Epithelial cell of esophagus (primary cell): ENCODE results near the gene EXOC7.
A peak's percentile ranks its signal among the peaks of the same experiment; 100 is the strongest.

Experiments used
- DNase-seq: peaks from one replicate; pipeline ENCODE4 v3.0.0; 2010; ENCODE audit warnings: low read depth
- H3K4me3 ChIP-seq: 2 replicates; pipeline ENCODE4 v1.5.1; 2011; ENCODE audit warnings: mild to moderate bottlenecking, low read length, control low read depth
- CTCF ChIP-seq: IDR thresholded peaks from 2 replicates; pipeline ENCODE4 v1.5.1; 2011; ENCODE audit warnings: low read depth, mild to moderate bottlenecking, low read length, control low read depth, inconsistent platforms; ENCODE audit not compliant: insufficient read depth; ENCODE audit errors: missing control alignments

EXOC7 gene

DNA sequence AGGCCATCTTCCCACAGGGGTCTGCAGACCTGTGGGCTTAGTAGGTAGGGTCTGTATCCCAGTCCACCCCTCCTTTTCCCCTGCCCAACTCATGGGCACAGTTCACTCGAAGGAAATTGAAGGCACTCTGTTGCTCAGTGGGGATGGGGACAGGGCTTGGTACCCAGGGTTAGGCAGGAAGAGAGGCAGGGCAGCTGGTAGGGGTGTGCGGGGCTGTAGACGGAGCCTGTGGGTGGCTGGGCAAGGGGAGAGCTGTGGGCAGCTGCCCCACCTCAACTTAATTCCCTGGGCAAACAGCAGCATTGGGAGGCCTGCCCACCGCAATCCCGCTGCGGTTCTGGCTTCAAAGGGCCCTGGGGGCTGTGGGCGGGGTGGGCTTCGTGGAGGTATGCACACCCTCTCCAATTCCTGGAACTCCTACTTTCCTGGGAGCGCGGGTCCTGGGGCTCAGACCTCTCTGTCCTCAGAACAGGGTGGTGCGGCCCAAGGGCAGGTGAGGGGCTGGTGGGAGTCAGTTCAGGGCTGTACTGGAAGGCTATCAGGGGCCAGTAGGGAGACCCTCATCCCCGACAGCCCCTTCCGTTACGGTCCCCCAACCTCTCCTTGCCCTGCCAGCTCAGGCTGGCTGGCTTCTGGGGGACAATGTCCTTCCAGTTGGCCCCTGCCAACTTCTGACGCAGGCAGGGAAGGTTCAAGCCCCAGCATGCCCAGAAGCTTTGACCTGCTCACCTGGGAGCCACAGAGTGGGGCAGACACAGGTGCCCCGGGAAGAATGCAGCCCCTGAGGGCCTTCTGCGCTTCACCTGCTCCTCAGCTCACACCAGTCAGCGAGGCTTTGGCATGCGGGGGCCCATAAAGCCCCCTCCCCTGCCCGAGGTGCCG, 28.3 kb upstream of the EXOC7 start:
- peak; percentile 43 for DNase-seq
- no peak overlapping the region for H3K4me3 ChIP-seq
- no peak for TF ChIP-seq CTCF

- no peak overlapping the region for H3K4me3 ChIP-seq
- DNase-seq: no peak
- TF ChIP-seq CTCF: no peak
These were observed 27.6 kb upstream of the EXOC7 start for GRCh38 chr17:76131051-76131691.

- no peak for TF ChIP-seq CTCF
- DNase-seq: no peak
- no peak overlapping the region for H3K4me3 ChIP-seq
These were observed 26.9 kb upstream of the EXOC7 start for GRCh38 chr17:76130473-76130872.

DNA sequence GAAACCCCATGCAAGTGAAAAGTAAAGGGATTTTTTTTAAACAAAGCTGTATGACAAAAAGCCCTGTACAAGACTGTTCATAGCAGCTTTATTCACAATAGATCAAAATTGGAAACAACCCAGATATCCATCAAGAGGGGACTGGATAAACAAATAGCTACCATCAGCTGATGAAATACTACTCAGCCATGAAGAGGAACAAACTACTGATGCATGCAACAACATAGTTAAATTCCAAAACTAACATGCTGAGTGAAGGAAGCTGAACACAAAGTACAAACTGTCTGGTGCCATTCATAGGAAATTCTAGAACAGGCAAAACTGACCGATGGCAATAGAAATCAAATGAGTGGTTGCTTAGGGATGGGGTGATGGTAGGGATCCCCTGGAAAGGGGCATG, 22.3 kb upstream of the EXOC7 start:
- H3K4me3 ChIP-seq: no peak overlapping the region
- DNase-seq: no peak
- TF ChIP-seq CTCF: no peak

DNA sequence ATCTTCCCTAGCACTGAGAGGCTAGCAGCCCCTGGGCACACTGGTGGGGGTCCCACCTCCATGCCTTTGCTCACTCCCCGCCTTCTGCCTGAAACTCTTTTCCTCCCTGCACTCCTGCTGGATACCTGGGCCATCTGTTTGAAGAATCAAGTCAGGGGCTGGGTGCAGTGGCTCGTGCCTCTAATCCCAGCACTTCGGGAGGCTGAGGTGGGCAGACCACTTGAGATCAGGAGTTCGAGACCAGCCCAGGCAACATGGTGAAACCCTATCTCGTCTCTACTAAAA, 21.7 kb upstream of the EXOC7 start:
- no peak for TF ChIP-seq CTCF
- no peak for DNase-seq
- no peak overlapping the region for H3K4me3 ChIP-seq

DNA sequence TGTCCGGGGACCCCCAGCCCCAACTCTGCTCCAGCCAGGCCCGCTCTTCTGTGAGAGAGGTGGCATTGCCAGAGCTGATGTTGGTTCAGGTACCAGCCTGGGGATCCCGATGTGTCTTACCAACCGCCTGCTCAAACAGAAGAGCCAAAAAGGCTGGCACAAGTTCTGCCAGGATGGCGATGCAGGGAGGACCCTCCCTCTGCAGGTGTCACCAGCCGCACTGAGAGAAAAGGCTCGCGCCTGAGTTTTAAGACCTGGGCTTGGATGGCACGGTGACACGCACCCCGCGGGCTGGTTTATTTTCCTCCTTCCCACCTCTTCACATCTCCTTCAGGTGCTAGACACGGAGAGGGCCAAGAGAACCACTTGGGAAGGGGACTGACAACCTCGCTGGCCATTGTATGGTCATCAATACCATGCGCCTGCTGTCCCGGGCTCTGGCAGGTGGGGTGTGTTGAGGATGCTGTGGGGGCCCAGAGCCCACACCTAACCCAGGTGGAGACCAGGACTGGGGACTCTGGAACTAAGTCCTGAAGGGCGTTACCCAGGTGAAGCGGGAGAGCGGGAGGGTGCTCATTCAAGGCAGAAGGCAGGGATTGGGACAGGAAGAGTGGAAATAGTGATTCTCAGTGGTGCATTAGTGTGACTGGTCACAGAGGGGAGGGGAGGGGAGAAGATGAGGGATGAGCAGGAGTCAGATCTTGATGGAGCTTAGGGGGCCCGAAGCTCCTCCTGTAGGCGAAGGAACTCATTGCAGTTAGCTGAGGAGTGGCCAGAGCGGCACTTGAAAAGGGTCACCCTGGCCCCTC, 21.2 kb upstream of the EXOC7 start:
- no peak for DNase-seq
- H3K4me3 ChIP-seq: no peak overlapping the region
- TF ChIP-seq CTCF: no peak
